ENCODE data around the gene TLE7.

- no peak for TF ChIP-seq YY1 (IDR thresholded peaks at IDR 0.05; ENCODE audit: low read depth)
- TF ChIP-seq CTCF (IDR thresholded peaks at IDR 0.05) = peak; percentile 81
- no peak for TF ChIP-seq MAX (IDR thresholded peaks at IDR 0.05; ENCODE audit: low read depth)
- no peak for TF ChIP-seq REST (IDR thresholded peaks at IDR 0.05; ENCODE audit: low read depth, low read length)
- no peak for TF ChIP-seq FOXM1 (IDR thresholded peaks at IDR 0.05; ENCODE audit: low read depth)
- no peak for TF ChIP-seq POLR2AphosphoS5 (IDR thresholded peaks at IDR 0.05; ENCODE audit: low read depth, low read length)
- TF ChIP-seq RCOR1 (IDR thresholded peaks at IDR 0.05; ENCODE audit: low read length) = no peak
- TF ChIP-seq TAF1 (IDR thresholded peaks at IDR 0.05; ENCODE audit: borderline replicate concordance, low read depth, low read length) = no peak
- TF ChIP-seq RXRA (IDR thresholded peaks at IDR 0.05; ENCODE audit: borderline replicate concordance, low read depth) = no peak
- no peak for TF ChIP-seq EP300 (IDR thresholded peaks at IDR 0.05; ENCODE audit: borderline replicate concordance in 1 of 2, low read depth in 1 of 2, low read length in 1 of 2)
Measured at GRCh38 chr16:71412270-71413160, 29.3 kb downstream of the TLE7 start.

Measured in SK-N-SH (cell line).